ENCODE measurements around the gene SYN1.

The SYN1 gene

GRCh38 chrX:47587091-47587891 lies 32.4 kb downstream of the SYN1 start:
- H3K4me3 ChIP-seq (ENCODE audit: low read depth, low read length) = no peak overlapping the region
- DNase-seq = no peak

DNA sequence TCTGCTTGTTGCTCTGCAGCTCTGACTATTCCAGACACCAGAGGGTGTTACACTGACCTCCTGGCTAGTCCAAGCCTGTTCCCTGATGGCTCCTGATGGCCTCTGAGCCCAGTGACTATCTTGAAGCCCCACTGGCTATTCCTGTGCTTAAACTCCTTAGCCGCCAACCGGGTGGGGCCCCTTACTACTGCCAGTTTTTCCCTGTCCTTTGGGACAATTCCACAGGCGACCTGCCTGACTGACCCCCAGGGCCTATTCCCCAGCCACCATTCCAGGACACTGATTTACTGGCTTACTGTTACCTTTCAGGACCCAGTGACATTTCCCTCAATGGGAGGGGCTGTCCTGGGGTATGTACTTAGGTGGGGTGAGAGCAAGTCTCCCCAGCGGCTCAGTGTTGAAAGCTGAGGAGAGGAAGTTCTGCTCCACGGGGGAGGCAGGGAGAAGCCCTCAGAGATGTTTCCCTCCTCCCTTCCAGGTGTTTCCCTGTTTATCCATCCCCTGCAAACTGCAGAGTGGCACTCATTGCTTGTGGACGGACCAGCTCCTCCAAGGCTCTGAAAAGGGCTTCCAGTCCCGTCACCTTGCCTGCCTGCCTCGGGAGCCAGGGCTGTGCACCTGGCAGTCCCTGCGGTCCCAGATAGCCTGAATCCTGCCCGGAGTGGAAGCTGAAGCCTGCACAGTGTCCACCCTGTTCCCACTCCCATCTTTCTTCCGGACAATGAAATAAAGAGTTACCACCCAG lies 33.4 kb downstream of the SYN1 start:
- no peak overlapping the region for H3K4me3 ChIP-seq (ENCODE audit: low read depth, low read length)
- no peaks in the 10 kb centered on the region for H3K36me3 ChIP-seq
- H3K4me1 ChIP-seq = no peaks in the 10 kb centered on the region
- no peak for DNase-seq
- no peak for TF ChIP-seq CTCF (IDR thresholded peaks at IDR 0.05; ENCODE audit: low read depth, low read length)
- H3K27me3 ChIP-seq = no peaks in the 10 kb centered on the region
- H3K9me3 ChIP-seq = no peaks in the 10 kb centered on the region

More at GRCh38 chrX:47587091-47587891, 32.4 kb downstream of the SYN1 start:
- H3K27me3 ChIP-seq = no peaks in the 10 kb centered on the region
- no peak for TF ChIP-seq CTCF (IDR thresholded peaks at IDR 0.05; ENCODE audit: low read depth, low read length)
- no peaks in the 10 kb centered on the region for H3K4me1 ChIP-seq
- H3K36me3 ChIP-seq = no peaks in the 10 kb centered on the region
- no peaks in the 10 kb centered on the region for H3K9me3 ChIP-seq

DNA sequence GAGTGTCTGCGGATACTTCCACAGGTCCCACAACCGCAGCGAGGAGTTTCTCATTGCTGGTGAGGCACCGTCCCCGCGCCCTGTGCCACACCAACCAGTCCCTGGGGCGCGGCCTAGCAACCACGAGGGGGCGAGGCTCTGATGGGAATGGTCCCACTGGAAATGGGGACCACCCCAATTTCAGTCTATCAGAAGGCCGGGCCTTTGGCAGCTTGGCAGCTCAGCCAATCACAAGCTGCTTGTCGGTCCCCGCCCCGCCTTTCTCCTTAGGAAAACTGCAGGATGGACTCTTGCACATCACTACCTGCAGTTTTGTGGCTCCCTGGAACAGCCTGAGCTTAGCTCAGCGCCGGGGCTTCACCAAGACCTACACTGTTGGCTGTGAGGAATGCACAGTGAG lies 34.4 kb downstream of the SYN1 start:
- no peak overlapping the region for H3K4me3 ChIP-seq (ENCODE audit: low read depth, low read length)
- no peaks in the 10 kb centered on the region for H3K27me3 ChIP-seq
- H3K4me1 ChIP-seq = no peaks in the 10 kb centered on the region
- no peaks in the 10 kb centered on the region for H3K9me3 ChIP-seq
- no peak for TF ChIP-seq CTCF (IDR thresholded peaks at IDR 0.05; ENCODE audit: low read depth, low read length)
- H3K36me3 ChIP-seq = no peaks in the 10 kb centered on the region
- no peak for DNase-seq

DNA sequence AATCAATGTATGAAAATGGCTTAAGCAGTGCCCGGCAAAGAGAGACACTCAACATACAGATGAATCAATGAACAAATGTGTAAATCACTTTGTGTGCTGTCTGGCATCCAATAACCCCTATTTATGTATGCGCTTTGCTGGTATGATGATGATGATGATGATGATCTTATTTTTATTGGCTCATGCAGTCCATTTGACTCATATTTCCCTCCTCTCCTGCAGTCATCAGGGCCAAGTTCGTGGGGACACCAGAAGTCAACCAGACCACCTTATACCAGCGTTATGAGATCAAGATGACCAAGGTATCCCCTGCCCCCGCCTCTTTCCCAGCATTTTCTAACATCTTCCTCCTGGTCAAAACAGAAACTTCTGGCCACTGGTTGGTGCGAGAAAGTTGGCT lies 34.9 kb downstream of the SYN1 start:
- TF ChIP-seq CTCF (IDR thresholded peaks at IDR 0.05; ENCODE audit: low read depth, low read length) = no peak

DNA sequence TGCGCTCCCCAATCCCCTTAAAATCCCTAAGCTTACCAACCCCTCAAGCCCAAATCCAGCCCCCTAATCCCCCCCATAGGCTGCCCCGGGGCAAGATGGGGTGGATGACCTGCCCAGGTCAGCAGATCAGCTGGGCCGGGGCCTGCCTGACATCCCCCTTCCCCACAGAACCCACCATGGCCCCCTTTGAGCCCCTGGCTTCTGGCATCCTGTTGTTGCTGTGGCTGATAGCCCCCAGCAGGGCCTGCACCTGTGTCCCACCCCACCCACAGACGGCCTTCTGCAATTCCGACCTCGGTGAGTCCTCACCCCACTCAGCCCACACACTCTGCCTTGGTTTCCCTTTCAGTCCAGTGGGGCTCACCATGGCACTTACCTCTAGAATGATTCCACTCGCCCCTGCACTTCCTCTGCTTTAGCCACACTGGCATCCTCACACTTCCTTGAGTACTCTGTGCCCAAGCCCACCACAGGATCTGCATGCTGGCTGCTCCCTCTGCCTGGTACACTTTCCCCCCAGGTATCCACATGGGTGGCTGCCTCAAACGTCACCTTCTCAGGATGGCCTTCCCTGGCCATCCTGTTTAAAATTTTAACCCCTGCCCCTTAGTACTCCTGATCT lies 36.3 kb downstream of the SYN1 start:
- no peak for DNase-seq
- Histone ChIP-seq H3K4me3 (ENCODE audit: low read depth, low read length) (no peak overlapping the region), H3K4me1 (no peaks in the 10 kb centered on the region), H3K27me3 (no peaks in the 10 kb centered on the region), H3K9me3 (no peaks in the 10 kb centered on the region), H3K36me3 (no peaks in the 10 kb centered on the region)
- no peak for TF ChIP-seq CTCF (IDR thresholded peaks at IDR 0.05; ENCODE audit: low read depth, low read length)

More for the DNA sequence above, 34.9 kb downstream of the SYN1 start:
- DNase-seq = no peak
- no peaks in the 10 kb centered on the region for H3K4me1 ChIP-seq
- no peaks in the 10 kb centered on the region for H3K36me3 ChIP-seq
- H3K27me3 ChIP-seq = no peaks in the 10 kb centered on the region
- H3K4me3 ChIP-seq (ENCODE audit: low read depth, low read length) = no peak overlapping the region
- H3K9me3 ChIP-seq = no peaks in the 10 kb centered on the region

Measured in BE2C (cell line).